ENCODE measurements around the gene AFAP1L2. TPM values are rescaled to one million over a fixed set of nuclear protein-coding genes. Genes with fewer than 3 reads are reported as not detected.

Gene AFAP1L2
- total RNA-seq, 4 donors from 2014 or later: 20.5 to 29.5 (median 23.9) TPM

DNA sequence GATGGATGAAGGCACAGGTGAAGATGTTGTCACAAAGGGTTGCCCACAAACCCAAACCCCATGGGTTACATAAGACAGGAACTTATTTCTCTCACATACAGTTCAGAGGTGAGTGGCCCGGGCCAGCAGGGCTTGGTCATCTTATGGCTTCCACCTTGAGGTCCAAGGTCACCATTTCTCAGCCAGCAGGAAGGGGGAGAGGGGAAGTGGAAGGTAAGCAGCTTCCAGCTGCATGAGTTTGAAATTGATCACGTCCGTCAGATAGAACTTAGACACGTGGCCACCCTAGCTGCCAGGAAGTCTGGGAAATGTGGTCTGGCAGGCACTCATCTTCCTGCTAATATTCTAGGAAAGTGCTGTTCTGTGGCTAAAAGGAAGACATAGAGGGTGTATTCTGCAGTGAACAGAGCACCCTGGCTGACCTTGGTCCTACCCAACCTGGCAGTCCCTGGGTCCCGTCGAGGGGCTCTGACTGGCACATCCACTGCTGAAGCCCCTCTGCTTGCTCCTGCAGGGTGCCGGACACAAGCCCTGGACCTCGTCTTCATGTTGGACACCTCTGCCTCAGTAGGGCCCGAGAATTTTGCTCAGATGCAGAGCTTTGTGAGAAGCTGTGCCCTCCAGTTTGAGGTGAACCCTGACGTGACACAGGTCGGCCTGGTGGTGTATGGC, 115.7 kb downstream of the AFAP1L2 start:
- H3K36me3 ChIP-seq: peaks cover 0 to 12% of the 10 kb centered on the region in 2 donors
- no peak for ATAC-seq

DNA sequence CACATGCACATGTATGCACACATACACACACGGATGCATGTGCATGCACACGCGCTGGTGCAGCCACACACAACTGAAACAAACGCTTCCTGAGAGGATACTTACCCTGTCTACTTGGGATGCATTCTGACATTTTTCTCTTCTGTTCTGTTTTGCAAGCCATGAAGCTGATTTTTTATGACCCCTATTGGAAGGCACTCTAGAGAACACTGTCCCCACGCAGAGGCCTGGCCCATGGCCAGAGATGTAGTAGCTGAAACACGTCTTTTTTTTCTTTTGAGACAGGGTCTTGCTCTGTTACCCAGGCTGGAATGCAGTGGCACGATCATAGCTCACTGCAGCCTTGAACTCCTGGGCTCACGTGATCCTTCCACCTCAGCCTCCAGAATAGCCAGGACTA, 117.4 kb downstream of the AFAP1L2 start:
- TF ChIP-seq, protein P1, sequence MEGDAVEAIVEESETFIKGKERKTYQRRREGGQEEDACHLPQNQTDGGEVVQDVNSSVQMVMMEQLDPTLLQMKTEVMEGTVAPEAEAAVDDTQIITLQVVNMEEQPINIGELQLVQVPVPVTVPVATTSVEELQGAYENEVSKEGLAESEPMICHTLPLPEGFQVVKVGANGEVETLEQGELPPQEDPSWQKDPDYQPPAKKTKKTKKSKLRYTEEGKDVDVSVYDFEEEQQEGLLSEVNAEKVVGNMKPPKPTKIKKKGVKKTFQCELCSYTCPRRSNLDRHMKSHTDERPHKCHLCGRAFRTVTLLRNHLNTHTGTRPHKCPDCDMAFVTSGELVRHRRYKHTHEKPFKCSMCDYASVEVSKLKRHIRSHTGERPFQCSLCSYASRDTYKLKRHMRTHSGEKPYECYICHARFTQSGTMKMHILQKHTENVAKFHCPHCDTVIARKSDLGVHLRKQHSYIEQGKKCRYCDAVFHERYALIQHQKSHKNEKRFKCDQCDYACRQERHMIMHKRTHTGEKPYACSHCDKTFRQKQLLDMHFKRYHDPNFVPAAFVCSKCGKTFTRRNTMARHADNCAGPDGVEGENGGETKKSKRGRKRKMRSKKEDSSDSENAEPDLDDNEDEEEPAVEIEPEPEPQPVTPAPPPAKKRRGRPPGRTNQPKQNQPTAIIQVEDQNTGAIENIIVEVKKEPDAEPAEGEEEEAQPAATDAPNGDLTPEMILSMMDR (IDR thresholded peaks at IDR 0.05): no peak
- TF ChIP-seq EP300 (IDR thresholded peaks at IDR 0.05) (no peak), POLR2AphosphoS5 (IDR thresholded peaks at IDR 0.05) (no peak)
- H3K4me1 ChIP-seq: no peaks in the 10 kb centered on the region
- no peak for ATAC-seq
- H3K27me3 ChIP-seq: no peaks in the 10 kb centered on the region
- H3K36me3 ChIP-seq: peaks cover 0 to 10% of the 10 kb centered on the region in 2 donors
- no peaks in the 10 kb centered on the region for H3K9me3 ChIP-seq
- no peak overlapping the region for H3K27ac ChIP-seq
- WGBS, 2 donors (ENCODE audit: low coverage in 1 of 2): 52 to 66% methylated on average over 5 to 6 of the region's 8 CpGs
- no peak overlapping the region for H3K4me3 ChIP-seq

More for the DNA sequence above, 115.7 kb downstream of the AFAP1L2 start:
- H3K9me3 ChIP-seq: no peaks in the 10 kb centered on the region
- no peaks in the 10 kb centered on the region for H3K27me3 ChIP-seq
- H3K4me3 ChIP-seq: no peak overlapping the region
- no peak overlapping the region for H3K27ac ChIP-seq
- no peaks in the 10 kb centered on the region for H3K4me1 ChIP-seq
- TF ChIP-seq, protein P1 (IDR thresholded peaks at IDR 0.05): no peak
- TF ChIP-seq EP300 (IDR thresholded peaks at IDR 0.05) (no peak), POLR2AphosphoS5 (IDR thresholded peaks at IDR 0.05) (no peak), POLR2A (IDR thresholded peaks at IDR 0.05) (no peak)
- WGBS, 2 donors (ENCODE audit: low coverage in 1 of 2): 66% methylated on average over 7 of the region's 11 CpGs; no CpG with 5 or more reads in 1 of the 2 donors

DNA sequence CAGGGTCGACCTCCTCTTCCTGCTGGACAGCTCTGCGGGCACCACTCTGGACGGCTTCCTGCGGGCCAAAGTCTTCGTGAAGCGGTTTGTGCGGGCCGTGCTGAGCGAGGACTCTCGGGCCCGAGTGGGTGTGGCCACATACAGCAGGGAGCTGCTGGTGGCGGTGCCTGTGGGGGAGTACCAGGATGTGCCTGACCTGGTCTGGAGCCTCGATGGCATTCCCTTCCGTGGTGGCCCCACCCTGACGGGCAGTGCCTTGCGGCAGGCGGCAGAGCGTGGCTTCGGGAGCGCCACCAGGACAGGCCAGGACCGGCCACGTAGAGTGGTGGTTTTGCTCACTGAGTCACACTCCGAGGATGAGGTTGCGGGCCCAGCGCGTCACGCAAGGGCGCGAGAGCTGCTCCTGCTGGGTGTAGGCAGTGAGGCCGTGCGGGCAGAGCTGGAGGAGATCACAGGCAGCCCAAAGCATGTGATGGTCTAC, 118.3 kb downstream of the AFAP1L2 start:
- H3K9me3 ChIP-seq: no peaks in the 10 kb centered on the region
- 83 to 100% methylated on average over 2 to 10 of the region's 31 CpGs for WGBS, 2 donors (ENCODE audit: low coverage in 1 of 2)
- no peak overlapping the region for H3K4me3 ChIP-seq
- TF ChIP-seq POLR2AphosphoS5 (IDR thresholded peaks at IDR 0.05): no peak
- TF ChIP-seq, protein P1 (IDR thresholded peaks at IDR 0.05): no peak
- no peak for TF ChIP-seq EP300 (IDR thresholded peaks at IDR 0.05)
- no peak for TF ChIP-seq POLR2A (IDR thresholded peaks at IDR 0.05)
- no peak for ATAC-seq
- H3K27me3 ChIP-seq: no peaks in the 10 kb centered on the region
- peaks cover 0 to under 1% of the 10 kb centered on the region in 2 donors for H3K36me3 ChIP-seq
- no peaks in the 10 kb centered on the region for H3K4me1 ChIP-seq
- no peak overlapping the region for H3K27ac ChIP-seq

DNA sequence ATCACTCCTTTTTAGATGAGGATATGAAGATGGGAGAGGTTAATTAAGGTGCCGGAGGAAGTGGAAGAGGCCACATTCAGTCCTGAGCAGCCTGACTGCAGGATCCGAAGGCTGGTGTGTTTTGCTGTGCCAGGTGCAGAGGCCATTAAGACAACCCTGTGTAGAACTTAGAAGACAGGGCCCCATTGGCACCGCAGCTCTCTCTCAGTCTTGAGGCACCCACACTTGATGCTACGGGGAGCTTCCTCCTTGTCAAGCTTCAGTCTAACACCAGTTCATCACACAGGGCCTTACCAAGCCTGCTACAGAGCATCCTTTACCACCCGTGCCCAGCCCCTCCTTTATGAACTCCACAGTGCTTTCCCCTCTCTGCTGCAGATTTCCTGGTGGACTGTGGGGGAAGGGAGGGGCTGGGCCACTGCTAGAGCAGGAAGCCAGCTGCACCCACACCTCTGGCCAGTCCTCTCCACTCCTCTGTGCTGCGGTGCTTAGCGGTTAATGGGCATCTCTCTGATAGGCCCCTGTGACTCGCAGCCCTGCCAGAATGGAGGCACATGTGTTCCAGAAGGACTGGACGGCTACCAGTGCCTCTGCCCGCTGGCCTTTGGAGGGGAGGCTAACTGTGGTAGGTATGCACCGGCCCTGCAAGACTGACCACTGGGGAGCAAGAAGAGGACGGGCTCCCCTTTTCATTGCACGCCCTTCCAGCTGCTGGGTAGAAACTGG, 119.8 kb downstream of the AFAP1L2 start:
- WGBS, 2 donors (ENCODE audit: low coverage in 1 of 2): 64 to 67% methylated on average over 3 to 7 of the region's 13 CpGs
- H3K27me3 ChIP-seq: no peaks in the 10 kb centered on the region
- no peak for TF ChIP-seq EP300 (IDR thresholded peaks at IDR 0.05)
- no peak for TF ChIP-seq POLR2AphosphoS5 (IDR thresholded peaks at IDR 0.05)
- TF ChIP-seq, protein P1 (IDR thresholded peaks at IDR 0.05): no peak
- TF ChIP-seq POLR2A (IDR thresholded peaks at IDR 0.05): no peak
- no peaks in the 10 kb centered on the region for H3K36me3 ChIP-seq
- H3K27ac ChIP-seq: no peak overlapping the region
- no peaks in the 10 kb centered on the region for H3K9me3 ChIP-seq
- no peak for ATAC-seq
- no peaks in the 10 kb centered on the region for H3K4me1 ChIP-seq
- no peak overlapping the region for H3K4me3 ChIP-seq
